SIG-M5 treated with dmso at 0.1 percent for 504 hours (cell line): ENCODE results near the gene REV1.
"Not testable (repeated sequence)": the region's sequence is repeated elsewhere in the genome, so short reads cannot be mapped to it uniquely, and the experiment has no call there.

ENCODE experiments used
- DNase-seq: peaks from one replicate; lab custom pipeline; 2025; ENCODE audit not compliant: unreplicated experiment; lab: John Stamatoyannopoulos, UW

The REV1 gene

DNA sequence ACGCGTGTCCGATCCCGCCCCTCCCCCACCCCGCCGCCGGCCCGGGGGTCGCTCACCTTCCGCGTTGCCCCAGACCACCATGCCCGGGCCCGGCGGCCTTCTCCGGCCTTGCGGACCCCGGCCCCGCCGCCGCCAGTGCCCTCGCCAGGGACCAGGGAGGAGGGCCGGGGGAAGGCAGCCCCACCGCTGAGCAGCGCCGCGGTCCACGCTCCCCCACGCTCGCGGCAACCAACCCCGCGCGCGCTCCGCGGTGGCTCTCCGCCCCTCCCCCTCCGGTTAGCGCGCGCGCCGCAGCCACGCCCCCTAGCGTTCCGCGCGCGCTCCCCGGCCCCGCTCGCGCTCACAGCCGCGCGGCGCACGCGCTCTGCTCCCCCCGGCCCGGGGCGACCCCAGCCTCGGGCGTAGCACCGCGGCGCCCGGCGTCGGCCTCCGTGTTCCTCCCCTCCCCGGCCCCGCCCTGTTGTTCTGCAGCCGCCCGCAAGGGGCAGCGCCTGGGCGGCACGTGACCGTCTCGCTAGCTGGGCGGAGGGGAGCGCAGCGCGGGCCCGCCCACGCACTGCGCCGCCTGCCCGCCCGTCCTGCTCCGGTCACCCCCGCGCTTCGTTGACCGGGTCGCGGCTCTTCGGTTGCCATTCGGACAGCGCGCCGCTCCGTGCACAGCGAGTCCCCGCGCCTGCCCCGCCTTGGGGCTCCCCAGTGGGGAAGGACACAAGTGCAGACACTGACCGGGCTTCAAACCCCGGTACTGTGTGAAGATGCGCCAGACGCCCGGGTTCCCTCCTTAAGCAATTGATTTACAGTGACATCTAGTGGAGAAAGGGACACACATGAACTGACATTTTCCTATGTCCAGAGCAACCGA, at the start of gene REV1:
Gene REV1, minus strand, starts transcription at position 257 of the 862 bp plus-strand sequence. CDS start 25,042 bp downstream, outside the sequence.
- DNase-seq, result peak; percentile 96

GRCh38 chr2:99537910-99538485, 48.2 kb upstream of the REV1 start:
- DNase-seq, result peak; percentile 3

DNA sequence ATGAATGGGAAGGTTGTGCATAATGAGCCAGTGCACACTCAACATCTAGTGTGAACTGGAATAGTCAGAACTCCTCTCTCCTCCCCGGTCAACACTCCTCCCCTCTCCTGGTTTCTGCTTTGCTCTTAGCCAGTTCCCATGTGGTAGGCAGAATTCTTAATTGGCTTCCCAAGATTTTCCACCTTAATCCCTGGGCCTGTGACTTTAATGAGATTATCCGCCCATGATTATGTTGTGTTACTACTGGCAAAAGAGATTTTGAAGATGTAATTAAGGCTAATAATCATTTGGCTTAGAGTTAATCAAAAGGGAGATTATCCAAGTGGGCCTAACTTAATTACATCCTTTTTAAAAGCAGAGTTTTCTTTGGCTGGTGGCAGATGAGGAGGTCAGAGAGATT, 34.2 kb upstream of the REV1 start:
- no peak for DNase-seq

- no peak for DNase-seq
Measured at GRCh38 chr2:99522157-99522556, 32.3 kb upstream of the REV1 start.

GRCh38 chr2:99520813-99521212, 31.0 kb upstream of the REV1 start:
- no peak for DNase-seq

DNA sequence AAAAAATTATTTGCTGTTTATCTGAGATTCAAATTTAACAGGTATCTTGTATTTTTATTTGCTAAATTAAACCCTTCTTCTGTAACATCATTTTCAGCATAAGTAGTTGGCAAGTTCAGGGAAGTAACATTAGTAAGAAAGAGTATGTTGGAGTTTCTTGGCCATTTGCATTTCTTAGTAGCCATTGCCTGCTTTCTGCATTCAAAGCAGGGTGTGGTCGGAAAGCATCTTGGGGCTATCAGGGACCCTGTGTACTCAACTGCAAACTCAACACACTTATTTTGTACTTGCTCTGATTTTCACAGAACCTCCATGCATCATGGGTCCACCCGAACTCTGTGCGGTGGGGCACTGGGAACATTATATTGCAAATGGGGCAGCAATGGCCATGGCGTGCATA, 30.4 kb upstream of the REV1 start:
- DNase-seq, result no peak

DNA sequence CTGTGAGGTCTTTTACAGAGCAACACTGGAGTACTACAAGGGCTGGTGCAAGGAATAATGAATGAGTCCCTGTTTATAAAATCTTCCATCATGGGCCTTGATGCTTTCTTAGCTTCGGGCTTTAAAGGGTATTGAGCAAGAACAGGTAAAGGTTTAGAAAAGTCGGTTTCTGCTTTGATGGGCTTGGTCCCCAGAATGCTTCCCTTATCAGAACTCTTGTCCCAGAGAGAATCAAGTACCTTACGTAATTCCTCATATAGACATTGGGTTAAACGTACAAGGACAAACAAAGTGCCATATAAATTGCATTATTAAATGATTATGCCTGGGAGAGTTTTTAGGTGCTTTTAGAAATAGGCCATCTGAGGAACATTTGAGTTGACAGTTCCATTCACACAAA, 24.5 kb upstream of the REV1 start:
- DNase-seq, result no peak

- DNase-seq, result no peak
Measured at GRCh38 chr2:99512181-99512591, 22.4 kb upstream of the REV1 start.

DNA sequence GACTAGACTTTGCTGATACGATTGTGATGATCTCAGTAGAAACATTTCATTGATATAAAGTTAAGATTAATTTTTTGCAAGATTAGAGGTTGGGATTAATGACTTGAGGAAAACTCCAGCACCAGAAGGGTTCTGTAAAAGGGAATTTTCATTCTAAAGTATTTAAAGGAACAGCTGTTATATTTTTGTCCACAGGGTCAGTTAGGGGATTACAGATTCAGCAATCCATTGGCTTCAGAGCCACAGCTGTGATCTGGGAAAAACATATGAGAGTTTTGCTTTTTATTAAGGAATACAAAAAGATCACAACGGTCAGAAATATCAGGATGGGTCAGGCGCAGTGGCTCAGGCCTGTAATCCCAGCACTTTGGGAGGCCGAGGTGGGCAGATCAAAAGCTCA, 19.6 kb upstream of the REV1 start:
- DNase-seq, result no peak

GRCh38 chr2:99507937-99508818, 18.4 kb upstream of the REV1 start:
- peak; percentile 26 for DNase-seq

GRCh38 chr2:99504844-99505584, 15.2 kb upstream of the REV1 start:
- DNase-seq, result no peak

DNA sequence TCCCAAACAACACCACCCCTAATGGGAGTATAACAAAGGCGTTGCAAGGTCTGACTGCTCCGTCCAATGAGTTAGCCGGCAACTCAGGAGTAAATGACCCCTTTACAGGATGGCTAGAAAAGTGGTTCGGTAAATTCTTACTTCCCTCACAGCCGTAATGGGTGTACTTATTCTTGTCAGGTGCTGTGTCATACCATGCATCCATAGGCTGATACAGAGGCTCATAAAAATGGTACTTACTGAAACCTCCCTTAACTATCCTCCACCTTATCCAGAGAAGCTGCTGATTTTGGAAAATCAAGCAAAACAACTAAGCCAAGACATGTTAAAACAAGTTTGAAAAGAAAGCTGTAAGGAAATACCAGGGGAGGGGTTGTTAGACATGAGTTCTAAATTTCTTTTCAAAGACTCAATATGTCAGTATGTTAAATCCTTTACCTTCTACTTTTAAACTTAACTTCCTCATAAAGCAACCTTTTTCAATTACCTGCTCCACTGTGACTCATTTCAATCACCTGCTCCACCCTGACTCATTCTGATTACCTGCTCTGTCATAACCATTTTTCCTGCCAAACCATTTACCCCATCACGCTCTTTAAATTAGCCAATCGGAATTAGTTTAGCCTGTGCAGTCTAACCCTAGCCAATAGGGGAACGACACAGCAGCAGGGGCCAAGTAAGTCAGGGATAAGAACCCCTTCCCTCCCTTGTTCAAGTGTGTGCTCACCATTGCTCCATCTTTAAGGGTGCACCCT, 14.0 kb upstream of the REV1 start:
- not testable (repeated sequence) for DNase-seq

DNA sequence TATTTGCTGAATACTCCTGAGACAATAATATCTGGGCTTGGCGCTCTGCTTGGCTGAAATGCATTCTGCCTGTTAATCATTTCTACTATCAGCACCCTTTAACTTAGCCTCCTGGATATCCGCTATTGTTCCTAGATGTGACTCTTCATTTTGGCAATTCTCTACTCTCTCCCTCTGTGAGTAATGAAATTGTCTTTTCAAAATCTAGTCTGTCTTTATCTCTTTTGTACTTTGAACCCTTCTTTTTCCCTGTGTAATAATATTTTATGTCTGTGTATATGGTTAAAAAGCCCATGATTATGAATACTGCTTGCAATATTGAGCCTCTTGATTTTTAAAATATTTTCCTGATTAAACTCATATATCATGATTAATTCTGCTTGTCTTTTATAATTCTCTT, 6.2 kb upstream of the REV1 start:
- no peak for DNase-seq

DNA sequence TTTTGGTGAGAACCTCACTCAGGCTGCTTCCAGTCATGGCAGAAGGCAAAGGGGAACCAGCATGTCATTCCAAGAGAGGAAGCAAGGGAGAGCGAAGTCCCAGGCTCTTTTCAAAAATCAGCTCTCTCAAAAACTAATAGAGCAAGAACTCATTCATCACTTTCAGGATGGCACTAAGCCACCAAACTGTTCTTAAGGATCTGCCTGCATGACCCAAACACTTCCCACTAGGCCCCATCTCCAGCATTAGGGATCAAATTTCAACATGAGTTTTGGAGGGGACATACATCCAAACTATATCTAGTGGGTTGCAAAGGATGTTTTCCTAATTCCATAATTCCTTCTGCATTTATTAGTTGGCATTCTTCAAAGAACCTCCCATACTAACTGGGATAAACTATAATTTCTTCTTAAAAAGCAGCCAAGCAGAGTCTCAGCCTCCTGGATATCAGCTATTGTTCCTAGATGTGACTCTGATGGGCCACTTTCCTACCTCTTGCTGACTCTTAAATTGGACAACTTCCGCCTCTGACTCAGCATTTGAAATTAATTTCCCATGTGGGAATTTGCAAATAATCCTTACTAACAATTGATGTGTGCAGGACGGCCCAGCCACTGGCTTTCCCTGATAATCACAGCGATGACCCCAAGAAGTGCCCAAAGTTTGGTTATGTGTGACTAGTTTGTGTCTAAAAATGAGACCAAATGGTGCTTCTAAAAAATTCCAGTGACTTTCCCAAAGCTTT, 5.5 kb upstream of the REV1 start:
- no peak for DNase-seq

- no peak for DNase-seq
Measured at GRCh38 chr2:99492721-99493120, 2.9 kb upstream of the REV1 start.

GRCh38 chr2:99490623-99491461, 1.0 kb upstream of the REV1 start:
- DNase-seq, result no peak

GRCh38 chr2:99489063-99489760, 605 bp downstream of the REV1 start:
- peak; percentile 66 for DNase-seq

DNA sequence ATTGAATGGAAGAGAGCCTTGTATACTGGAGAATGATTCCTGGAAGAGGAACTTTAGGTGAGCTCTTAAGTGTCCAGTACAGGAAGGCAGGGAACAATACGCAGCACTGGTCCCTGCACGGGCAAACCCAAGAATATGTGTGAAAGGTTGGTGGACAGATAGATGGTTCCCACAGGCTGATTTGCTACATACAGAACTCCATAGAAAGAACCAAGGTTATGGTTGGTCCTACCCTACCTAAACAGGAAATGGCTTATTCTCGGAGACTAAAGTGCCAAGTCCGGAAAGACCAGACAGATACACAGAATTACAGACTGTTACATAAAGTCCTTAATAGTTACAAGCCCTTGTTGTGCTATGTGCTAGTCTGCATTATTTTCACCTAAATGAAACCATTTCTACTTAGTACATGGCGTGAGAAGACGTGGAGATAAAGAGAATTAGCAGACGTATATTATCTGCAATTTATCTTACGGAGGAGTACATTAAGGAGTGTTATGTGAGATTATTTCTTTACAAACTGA, 1.2 kb downstream of the REV1 start:
- peak; percentile 28 for DNase-seq
